H1 (cell line): Measurements from ENCODE around the gene EHBP1. TPM values are rescaled to one million over a fixed set of nuclear protein-coding genes. Genes with fewer than 3 reads are reported as not detected.

Experiments
- CTCF ChIA-PET: fragments of 300-600 bp; sonication (Branson Sonifier 250); formaldehyde crosslinking; loops from one replicate; lab custom pipeline; 2021; ENCODE audit not compliant: partially characterized antibody; lab: Charles Lee
- POLR2A ChIA-PET: fragments of 300-600 bp; sonication (Branson Sonifier 250); formaldehyde crosslinking; loops from one replicate; lab custom pipeline; 2021; ENCODE audit warnings: inconsistent platforms; ENCODE audit not compliant: partially characterized antibody; lab: Charles Lee
- DNase-seq, 2 experiments: peaks; one replicate each; pipeline versions ENCODE4 v3.0.0 to v3.0.0-alpha.2; 2010 to 2022; ENCODE audit warnings: low spot score in 2 of 2, low read depth in 1 of 2, mixed read lengths in 1 of 2
- FAIRE-seq: peaks from 2 replicates; lab custom pipeline; 2011; peaks lifted over from hg19 to GRCh38; lab: Jason Lieb, UNC
- H2AFZ ChIP-seq: 2 replicates; pipeline ENCODE4 v1.8.1; 2012; ENCODE audit warnings: low read length, inconsistent platforms
- H2AK5ac ChIP-seq: 2 replicates; pipeline ENCODE4 v1.6.1; 2013; ENCODE audit warnings: low read depth, low read length
- H2BK120ac ChIP-seq: replicated peaks from 2 replicates; pipeline ENCODE3; 2013; ENCODE audit warnings: low read depth, low read length, inconsistent platforms
- H2BK12ac ChIP-seq: 2 replicates; pipeline ENCODE4 v1.6.1; 2013; ENCODE audit warnings: low read depth, low read length
- H2BK15ac ChIP-seq: 2 replicates; pipeline ENCODE4 v1.6.1; 2013; ENCODE audit warnings: low read length
- H2BK20ac ChIP-seq: 2 replicates; pipeline ENCODE4 v1.6.1; 2013; ENCODE audit warnings: low read length
- H2BK5ac ChIP-seq: 2 replicates; pipeline ENCODE4 v1.6.1; 2013; ENCODE audit warnings: low read depth, low read length
- H3K14ac ChIP-seq: 2 replicates; pipeline ENCODE4 v1.6.1; 2013; ENCODE audit warnings: inconsistent platforms; ENCODE audit not compliant: insufficient read length
- H3K18ac ChIP-seq: 2 replicates; pipeline ENCODE4 v1.6.1; 2013; ENCODE audit warnings: low read length; ENCODE audit errors: extremely low read depth
- H3K23ac ChIP-seq: 2 replicates; pipeline ENCODE4 v1.6.1; 2013; ENCODE audit warnings: inconsistent platforms; ENCODE audit not compliant: insufficient read length
- H3K23me2 ChIP-seq: 2 replicates; pipeline ENCODE4 v1.6.1; 2013; ENCODE audit warnings: low read depth, low read length
- H3K27ac ChIP-seq: 2 replicates; pipeline ENCODE4 v1.6.1; 2011; ENCODE audit warnings: low read depth, low read length, inconsistent platforms
- H3K27me3 ChIP-seq, 4 experiments: replicated peaks in 1 of 4; 1 replicate in 1 of 4; 2 replicates in 3 of 4; pipeline versions ENCODE4 v1.6.1 to v1.8.1; 2011 to 2013; ENCODE audit warnings: low read length in 3 of 4, mild to moderate bottlenecking in 3 of 4, inconsistent platforms in 2 of 4, mixed read lengths in 2 of 4, moderate library complexity in 1 of 4; ENCODE audit not compliant: control insufficient read depth in 3 of 4, insufficient read depth in 3 of 4; ENCODE audit errors: extremely low read depth in 1 of 4
- H3K36me3 ChIP-seq, 4 experiments: 2 replicates each; pipeline versions ENCODE4 v1.6.1 to v1.8.1; 2011 to 2013; ENCODE audit warnings: mild to moderate bottlenecking in 4 of 4, low read length in 3 of 4, moderate library complexity in 2 of 4, control low read depth in 1 of 4, inconsistent platforms in 1 of 4; ENCODE audit not compliant: insufficient read depth in 4 of 4, control insufficient read depth in 2 of 4
- H3K4ac ChIP-seq: replicated peaks from 2 replicates; pipeline ENCODE3; 2013; ENCODE audit warnings: low read length, low read depth, mixed read lengths, inconsistent platforms; ENCODE audit not compliant: insufficient read length
- H3K4me1 ChIP-seq, 4 experiments: replicated peaks in 1 of 4; 1 replicate in 1 of 4; 2 replicates in 3 of 4; pipeline versions ENCODE4 v1.6.1 to v1.8.1; 2011 to 2013; ENCODE audit warnings: low read length in 3 of 4, inconsistent platforms in 2 of 4, mixed read lengths in 1 of 4; ENCODE audit not compliant: insufficient read depth in 4 of 4, control insufficient read depth in 3 of 4
- H3K4me2 ChIP-seq, 2 experiments: 2 replicates each; pipeline versions ENCODE4 v1.6.1 to v1.8.1; 2011 to 2013; ENCODE audit warnings: low read depth in 2 of 2, low read length in 2 of 2, control low read depth in 1 of 2, inconsistent platforms in 1 of 2, mild to moderate bottlenecking in 1 of 2; ENCODE audit not compliant: insufficient read depth in 1 of 2
- H3K4me3 ChIP-seq, 4 experiments: fragments of 200-600, 300-600 bp in 1 of 4; sonication (generic), shearing (Covaris generic), sonication (Bioruptor Twin) in 1 of 4; 2 replicates each; pipeline versions ENCODE4 v1.5.1 to v1.8.1; 2011 to 2016; ENCODE audit warnings: low read length in 4 of 4, low read depth in 3 of 4, control low read depth in 2 of 4, inconsistent platforms in 2 of 4, mild to moderate bottlenecking in 2 of 4, mixed read lengths in 1 of 4, moderate library complexity in 1 of 4; ENCODE audit not compliant: insufficient read depth in 2 of 4; ENCODE audit errors: extremely low read depth in 1 of 4
- H3K56ac ChIP-seq: replicated peaks from 2 replicates; pipeline ENCODE3; 2013; ENCODE audit warnings: low read depth, mild to moderate bottlenecking, mixed read lengths, low read length, inconsistent platforms; ENCODE audit not compliant: insufficient read length
- H3K79me1 ChIP-seq: 2 replicates; pipeline ENCODE4 v1.6.1; 2013; ENCODE audit warnings: low read depth, low read length, control low read depth
- H3K79me2 ChIP-seq, 2 experiments: 2 replicates each; pipeline versions ENCODE4 v1.6.1 to v1.8.1; 2012 to 2013; ENCODE audit warnings: low read length in 2 of 2, mild to moderate bottlenecking in 2 of 2, inconsistent platforms in 1 of 2; ENCODE audit not compliant: insufficient read depth in 2 of 2, control insufficient read depth in 1 of 2
- H3K9ac ChIP-seq, 4 experiments: replicated peaks in 1 of 4; 1 replicate in 1 of 4; 2 replicates in 3 of 4; pipeline versions ENCODE4 v1.6.1 to v1.8.1; 2011 to 2013; ENCODE audit warnings: low read depth in 3 of 4, low read length in 3 of 4, control low read depth in 2 of 4, mild to moderate bottlenecking in 2 of 4, moderate library complexity in 2 of 4, inconsistent platforms in 1 of 4; ENCODE audit errors: extremely low read depth in 1 of 4
- H3K9me3 ChIP-seq, 2 experiments: 2 replicates each; pipeline versions ENCODE4 v1.6.1 to v1.8.1; 2012 to 2013; ENCODE audit warnings: mild to moderate bottlenecking in 2 of 2, moderate library complexity in 2 of 2, control low read depth in 1 of 2, inconsistent platforms in 1 of 2, low read depth in 1 of 2, low read length in 1 of 2, mixed read lengths in 1 of 2; ENCODE audit not compliant: insufficient read depth in 2 of 2
- H4K20me1 ChIP-seq, 2 experiments: replicated peaks in 1 of 2; 2 replicates each; pipeline versions ENCODE3 to v1.8.1; 2011 to 2013; ENCODE audit warnings: inconsistent platforms in 2 of 2, low read length in 2 of 2, mild to moderate bottlenecking in 1 of 2; ENCODE audit not compliant: insufficient read depth in 2 of 2, control insufficient read depth in 1 of 2
- H4K5ac ChIP-seq: 2 replicates; pipeline ENCODE4 v1.6.1; 2013; ENCODE audit warnings: low read length, low read depth, mixed read lengths, inconsistent platforms; ENCODE audit not compliant: insufficient read length
- H4K8ac ChIP-seq: 2 replicates; pipeline ENCODE4 v1.8.0; 2013; ENCODE audit warnings: mild to moderate bottlenecking, moderate library complexity, low read length, inconsistent platforms; ENCODE audit not compliant: insufficient read depth; ENCODE audit errors: extremely low read depth
- H4K91ac ChIP-seq: replicated peaks from 2 replicates; pipeline ENCODE3; 2013; ENCODE audit warnings: low read length, mixed read lengths, inconsistent platforms; ENCODE audit not compliant: insufficient read length
- PHF8 ChIP-seq: fragments of 200-600 bp; sonication (generic); conservative IDR thresholded peaks from 2 replicates; pipeline ENCODE4 v1.7.1; 2012; ENCODE audit warnings: low read depth, mild to moderate bottlenecking, inconsistent platforms, low read length, moderate library complexity
- POLR2AphosphoS5 ChIP-seq: IDR thresholded peaks from 2 replicates; pipeline ENCODE4 v1.6.1; 2011; ENCODE audit warnings: low read depth, low read length
- SIX5 ChIP-seq: IDR thresholded peaks from 2 replicates; pipeline ENCODE4 v1.6.1; 2011; ENCODE audit warnings: mild to moderate bottlenecking, low read depth, low read length
- SUZ12 ChIP-seq: fragments of 200-600 bp; sonication (generic); IDR thresholded peaks from 2 replicates; pipeline ENCODE4 v1.6.1; 2012; ENCODE audit warnings: mild to moderate bottlenecking, inconsistent platforms, low read length, moderate library complexity, mixed read lengths
- YY1 ChIP-seq: IDR thresholded peaks from 2 replicates; pipeline ENCODE4 v1.6.1; 2011; ENCODE audit warnings: low read depth, mild to moderate bottlenecking, low read length
- ZNF274 ChIP-seq: IDR thresholded peaks from 2 replicates; pipeline ENCODE4 v1.7.0; 2012; ENCODE audit warnings: low read length, borderline replicate concordance; ENCODE audit errors: extremely low read depth
- WGBS, 2 experiments: shearing (Covaris generic) in 1 of 2; methylation state at CpG; one replicate each; pipeline versions ENCODE4 v1.1.6 to v1.1.7; 2013 to 2015; ENCODE audit warnings: low lambda C conversion rate in 2 of 2, mixed read lengths in 2 of 2, inconsistent platforms in 1 of 2, low coverage in 1 of 2, missing lambda C conversion rate in 1 of 2; ENCODE audit not compliant: insufficient replicate concordance in 2 of 2, insufficient coverage in 1 of 2, insufficient read length in 1 of 2; ENCODE audit errors: extremely low coverage in 1 of 2, missing lambda C conversion rate in 1 of 2; 5-methylcytosine and 5-hydroxymethylcytosine counted together
- polyA plus RNA-seq, 7 experiments: library from polyadenylated mRNA; depleted of rRNA in 3 of 7; stranded (reverse) in 5 of 7; unstranded in 2 of 7; fragments of >200 nt in 5 of 7; fragments of 200-250 nt in 2 of 7; gene quantifications; 1 replicate in 5 of 7; 2 replicates in 1 of 7; 4 replicates in 1 of 7; pipeline versions ENCODE4 v1.2.1 to v1.2.3, GENCODE V29; 2011 to 2013; ENCODE audit warnings: missing spikeins in 2 of 7, mixed read lengths in 2 of 7
- total RNA-seq: library from RNA; stranded (reverse); fragmentation: NEBNext Ultra II Directional; extraction: Animal tissue kit (Norgen Biotek cat#: 25700); gene quantifications from 2 replicates; pipeline ENCODE4 v1.2.1, GENCODE V29; 2021

The EHBP1 gene
- total and polyA plus RNA-seq, 2 of the 8 experiments (the other 6 are each of a cell fraction or from before 2014, with no cell fraction given) = 12.0 to 64.1 TPM

- no peak overlapping the region for H4K8ac ChIP-seq
- H3K4ac ChIP-seq = no peak overlapping the region
- no peak overlapping the region for H3K18ac ChIP-seq
- ChIA-PET CTCF (interaction anchor here (1.1 kb wide), 1 partner anchor 13 kb away, joined by 3 read pairs; no protein-coding TSS in a partner anchor), POLR2A (interaction anchor here (0.7 kb wide), 1 partner anchor 45 kb away, joined by 3 read pairs; no protein-coding TSS in a partner anchor)
- no peak overlapping the region for H2BK20ac ChIP-seq
- H3K4me1 ChIP-seq = no peaks in the 10 kb centered on the region
- DNase-seq = no peak
- H3K27ac ChIP-seq = no peak overlapping the region
- no peak overlapping the region for H3K14ac ChIP-seq
- no peak overlapping the region for H3K4me2 ChIP-seq
- no peak overlapping the region for H2BK15ac ChIP-seq
- no peak overlapping the region for H2AFZ ChIP-seq
- no peak for TF ChIP-seq YY1
- TF ChIP-seq SUZ12 = no peak
- no peak for TF ChIP-seq POLR2AphosphoS5
- TF ChIP-seq ZNF274 = no peak
- no peak for TF ChIP-seq PHF8
- no peak for TF ChIP-seq SIX5
- peaks cover 0 to 2% of the 10 kb centered on the region in 2 experiments for H4K20me1 ChIP-seq
- H3K23me2 ChIP-seq = no peaks in the 10 kb centered on the region
- no peak overlapping the region for H2BK5ac ChIP-seq
- no peaks in the 10 kb centered on the region for H3K79me1 ChIP-seq
- 88% methylated on average over 1 of the region's 1 CpG; no CpG with 5 or more reads in 1 of the 2 experiments for WGBS, 2 experiments
- H3K79me2 ChIP-seq = no peaks in the 10 kb centered on the region
- no peak overlapping the region for H3K4me3 ChIP-seq
- no peak overlapping the region for H3K9ac ChIP-seq
- no peak overlapping the region for H3K56ac ChIP-seq
- H2AK5ac ChIP-seq = no peak overlapping the region
- H3K9me3 ChIP-seq = no peaks in the 10 kb centered on the region; a peak in 1 of 4 replicates
- FAIRE-seq = no peak
- no peak overlapping the region for H4K5ac ChIP-seq
- H3K27me3 ChIP-seq = no peaks in the 10 kb centered on the region
- no peak overlapping the region for H2BK120ac ChIP-seq
- no peak overlapping the region for H4K91ac ChIP-seq
- H2BK12ac ChIP-seq = no peak overlapping the region
- no peak overlapping the region for H3K23ac ChIP-seq
- H3K36me3 ChIP-seq = peaks cover 0 to 25% (median 7%) of the 10 kb centered on the region in 4 experiments; a peak in 3 of 8 replicates
Observed at GRCh38 chr2:62870966-62871365, 165.5 kb downstream of the EHBP1 start.
